ENCODE results near the gene TXNDC16.

- no peak for TF ChIP-seq TCF7 (CRISPR knock-in tag; IDR thresholded peaks at IDR 0.05; ENCODE audit: low read depth)
- TF ChIP-seq, protein P1, sequence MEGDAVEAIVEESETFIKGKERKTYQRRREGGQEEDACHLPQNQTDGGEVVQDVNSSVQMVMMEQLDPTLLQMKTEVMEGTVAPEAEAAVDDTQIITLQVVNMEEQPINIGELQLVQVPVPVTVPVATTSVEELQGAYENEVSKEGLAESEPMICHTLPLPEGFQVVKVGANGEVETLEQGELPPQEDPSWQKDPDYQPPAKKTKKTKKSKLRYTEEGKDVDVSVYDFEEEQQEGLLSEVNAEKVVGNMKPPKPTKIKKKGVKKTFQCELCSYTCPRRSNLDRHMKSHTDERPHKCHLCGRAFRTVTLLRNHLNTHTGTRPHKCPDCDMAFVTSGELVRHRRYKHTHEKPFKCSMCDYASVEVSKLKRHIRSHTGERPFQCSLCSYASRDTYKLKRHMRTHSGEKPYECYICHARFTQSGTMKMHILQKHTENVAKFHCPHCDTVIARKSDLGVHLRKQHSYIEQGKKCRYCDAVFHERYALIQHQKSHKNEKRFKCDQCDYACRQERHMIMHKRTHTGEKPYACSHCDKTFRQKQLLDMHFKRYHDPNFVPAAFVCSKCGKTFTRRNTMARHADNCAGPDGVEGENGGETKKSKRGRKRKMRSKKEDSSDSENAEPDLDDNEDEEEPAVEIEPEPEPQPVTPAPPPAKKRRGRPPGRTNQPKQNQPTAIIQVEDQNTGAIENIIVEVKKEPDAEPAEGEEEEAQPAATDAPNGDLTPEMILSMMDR (IDR thresholded peaks at IDR 0.05), result no peak
Measured at GRCh38 chr14:52464175-52464574, 88.1 kb downstream of the TXNDC16 start.
